ENCODE results near the gene IL12RB2. TPM values are rescaled to one million over a fixed set of nuclear protein-coding genes. Genes with fewer than 3 reads are reported as not detected.

The IL12RB2 gene
- total and polyA plus RNA-seq, 2 donors (not counting 1 experiment from before 2014, with no cell fraction given), result 0.67 TPM; not detected in 1

DNA sequence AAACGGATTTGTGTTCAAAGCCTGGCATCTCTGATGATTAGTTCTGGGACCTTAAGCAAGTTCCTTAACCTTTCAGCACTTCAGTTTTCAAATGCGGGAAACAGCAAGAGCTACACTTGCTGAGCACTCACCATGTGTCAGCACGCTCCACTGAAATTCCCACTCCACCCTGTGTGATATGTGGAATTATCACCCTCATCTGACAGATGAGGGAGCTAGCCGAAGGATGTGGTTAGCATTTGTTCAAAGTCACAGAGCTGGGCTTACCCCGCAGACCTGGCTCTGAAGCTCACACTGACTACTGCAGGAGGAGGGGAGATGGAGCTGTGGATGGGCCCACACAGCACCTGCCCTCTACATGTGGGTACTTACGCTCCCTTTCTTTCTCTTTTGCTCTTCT lies 29.1 kb downstream of the IL12RB2 start:
- H3K4me1 ChIP-seq (ENCODE audit: control insufficient read depth in 2 of 2, insufficient read depth in 2 of 2, low read length in 2 of 2), result peaks cover 43 to 51% of the 10 kb centered on the region in 2 donors
- H3K36me3 ChIP-seq (replicated peaks in 1 of 2; ENCODE audit: control extremely low read depth in 1 of 2, control insufficient read depth in 1 of 2, extremely low read depth in 1 of 2, insufficient read depth in 2 of 2, low read length in 1 of 2), result no peaks in the 10 kb centered on the region
- CTCF ChIA-PET, result no interaction called here
- intact Hi-C loops (cut with micrococcal nuclease), result no loop called here
- ATAC-seq (ENCODE audit: low read depth) (no peak), DNase-seq (no peak)
- TF ChIP-seq, protein P1, sequence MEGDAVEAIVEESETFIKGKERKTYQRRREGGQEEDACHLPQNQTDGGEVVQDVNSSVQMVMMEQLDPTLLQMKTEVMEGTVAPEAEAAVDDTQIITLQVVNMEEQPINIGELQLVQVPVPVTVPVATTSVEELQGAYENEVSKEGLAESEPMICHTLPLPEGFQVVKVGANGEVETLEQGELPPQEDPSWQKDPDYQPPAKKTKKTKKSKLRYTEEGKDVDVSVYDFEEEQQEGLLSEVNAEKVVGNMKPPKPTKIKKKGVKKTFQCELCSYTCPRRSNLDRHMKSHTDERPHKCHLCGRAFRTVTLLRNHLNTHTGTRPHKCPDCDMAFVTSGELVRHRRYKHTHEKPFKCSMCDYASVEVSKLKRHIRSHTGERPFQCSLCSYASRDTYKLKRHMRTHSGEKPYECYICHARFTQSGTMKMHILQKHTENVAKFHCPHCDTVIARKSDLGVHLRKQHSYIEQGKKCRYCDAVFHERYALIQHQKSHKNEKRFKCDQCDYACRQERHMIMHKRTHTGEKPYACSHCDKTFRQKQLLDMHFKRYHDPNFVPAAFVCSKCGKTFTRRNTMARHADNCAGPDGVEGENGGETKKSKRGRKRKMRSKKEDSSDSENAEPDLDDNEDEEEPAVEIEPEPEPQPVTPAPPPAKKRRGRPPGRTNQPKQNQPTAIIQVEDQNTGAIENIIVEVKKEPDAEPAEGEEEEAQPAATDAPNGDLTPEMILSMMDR (IDR thresholded peaks at IDR 0.05), result no peak
- TF ChIP-seq EZH2 (IDR thresholded peaks at IDR 0.05; ENCODE audit: borderline replicate concordance, insufficient read depth, low read depth, low read length, poor library complexity, severe bottlenecking), result no peak
- H3K9me3 Mint-ChIP-seq (ENCODE audit: insufficient read depth), result no peaks in the 10 kb centered on the region
- H3K4me1 Mint-ChIP-seq, result peaks cover 55% of the 10 kb centered on the region
- H3K27ac Mint-ChIP-seq, result no peak overlapping the region
- H3K9me3 ChIP-seq (ENCODE audit: control extremely low read depth in 1 of 3, control insufficient read depth in 2 of 3, insufficient read depth in 1 of 3, low read length in 2 of 3), result no peaks in the 10 kb centered on the region
- no peak overlapping the region for H3K4me2 ChIP-seq (replicated peaks; ENCODE audit: low read depth, low read length, poor library complexity, severe bottlenecking)
- no peak overlapping the region for H3K27ac ChIP-seq (ENCODE audit: low read length in 2 of 2)
- H3K79me2 ChIP-seq (ENCODE audit: control insufficient read depth, insufficient read depth, low read length), result no peaks in the 10 kb centered on the region
- H4K20me1 ChIP-seq (ENCODE audit: control insufficient read depth, insufficient read depth, low read length, poor library complexity, severe bottlenecking), result no peaks in the 10 kb centered on the region
- 84% methylated on average over 2 of the region's 6 CpGs for WGBS (ENCODE audit: insufficient coverage)
- peaks cover 4% of the 10 kb centered on the region for H3K27me3 Mint-ChIP-seq
- no peak overlapping the region for H3K9ac ChIP-seq (ENCODE audit: low read length)
- no peak overlapping the region for H3K4me3 ChIP-seq (ENCODE audit: control extremely low read depth in 1 of 5, extremely low read depth in 1 of 5, insufficient read depth in 1 of 5, low read depth in 2 of 5, low read length in 4 of 5)
- no peak overlapping the region for H3K4me3 Mint-ChIP-seq
- POLR2A ChIA-PET, result no interaction called here
- no peak overlapping the region for H2AFZ ChIP-seq (ENCODE audit: insufficient read depth, low read depth, low read length, poor library complexity, severe bottlenecking)
- no peaks in the 10 kb centered on the region for H3K27me3 ChIP-seq (replicated peaks in 1 of 4; ENCODE audit: control extremely low read depth in 1 of 4, control insufficient read depth in 3 of 4, insufficient read depth in 4 of 4, low read length in 3 of 4)

DNA sequence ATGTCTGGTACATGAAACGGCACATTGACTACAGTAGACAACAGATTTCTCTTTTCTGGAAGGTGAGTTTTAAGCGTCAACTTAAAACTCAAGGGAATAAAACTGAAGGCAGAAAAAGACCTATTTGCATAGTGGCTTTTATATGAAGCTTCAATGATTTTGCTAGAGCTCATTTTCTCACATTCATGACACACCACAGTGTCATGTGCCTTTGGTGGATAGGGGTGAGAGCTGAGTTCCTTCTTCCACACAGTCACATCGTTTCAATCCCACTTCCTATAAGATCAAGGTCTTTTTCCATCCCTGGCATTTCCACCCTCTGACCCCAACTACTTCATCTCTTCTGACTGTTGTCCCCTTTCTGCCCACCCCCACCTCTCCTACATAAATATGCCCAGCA lies 31.0 kb downstream of the IL12RB2 start:
- H3K27me3 Mint-ChIP-seq, result peaks cover 4% of the 10 kb centered on the region
- intact Hi-C loops (cut with micrococcal nuclease), result loop anchor here (1.0 kb wide), 1 partner anchor 92 kb away; the partner anchor contains the start of gene SERBP1
- POLR2A ChIA-PET, result no interaction called here
- Histone ChIP-seq H3K79me2 (ENCODE audit: control insufficient read depth, insufficient read depth, low read length) (no peaks in the 10 kb centered on the region), H3K36me3 (replicated peaks in 1 of 2; ENCODE audit: control extremely low read depth in 1 of 2, control insufficient read depth in 1 of 2, extremely low read depth in 1 of 2, insufficient read depth in 2 of 2, low read length in 1 of 2) (no peaks in the 10 kb centered on the region), H3K4me1 (ENCODE audit: control insufficient read depth in 2 of 2, insufficient read depth in 2 of 2, low read length in 2 of 2) (peaks cover 51 to 54% of the 10 kb centered on the region in 2 donors), H2AFZ (ENCODE audit: insufficient read depth, low read depth, low read length, poor library complexity, severe bottlenecking) (no peak overlapping the region), H3K4me3 (ENCODE audit: control extremely low read depth in 1 of 5, extremely low read depth in 1 of 5, insufficient read depth in 1 of 5, low read depth in 2 of 5, low read length in 4 of 5) (peak overlapping the region in 1 of 5 experiments; percentile 40), H3K4me2 (replicated peaks; ENCODE audit: low read depth, low read length, poor library complexity, severe bottlenecking) (peak overlapping the region; percentile 71), H3K9ac (ENCODE audit: low read length) (peak overlapping the region; percentile 16), H3K27ac (ENCODE audit: low read length in 2 of 2) (peak overlapping the region in 1 of 2 donors; percentile 43), H3K9me3 (ENCODE audit: control extremely low read depth in 1 of 3, control insufficient read depth in 2 of 3, insufficient read depth in 1 of 3, low read length in 2 of 3) (no peaks in the 10 kb centered on the region), H4K20me1 (ENCODE audit: control insufficient read depth, insufficient read depth, low read length, poor library complexity, severe bottlenecking) (no peaks in the 10 kb centered on the region), H3K27me3 (replicated peaks in 1 of 4; ENCODE audit: control extremely low read depth in 1 of 4, control insufficient read depth in 3 of 4, insufficient read depth in 4 of 4, low read length in 3 of 4) (no peaks in the 10 kb centered on the region)
- DNase-seq (peak; percentile 80), ATAC-seq (ENCODE audit: low read depth) (peak; percentile 88)
- no peak for TF ChIP-seq EZH2 (IDR thresholded peaks at IDR 0.05; ENCODE audit: borderline replicate concordance, insufficient read depth, low read depth, low read length, poor library complexity, severe bottlenecking)
- TF ChIP-seq, protein P1 (IDR thresholded peaks at IDR 0.05), result no peak
- peak overlapping the region; percentile 79 for H3K4me3 Mint-ChIP-seq
- H3K9me3 Mint-ChIP-seq (ENCODE audit: insufficient read depth), result no peaks in the 10 kb centered on the region
- CTCF ChIA-PET, result interaction anchor here (0.7 to 1.3 kb wide), 3 partner anchors 9 to 184 kb away, joined by 3 to 5 read pairs (median 3); no protein-coding TSS in a partner anchor
- WGBS (ENCODE audit: insufficient coverage), result no CpG with 5 or more reads among the region's 3 CpGs
- H3K4me1 Mint-ChIP-seq, result peaks cover 59% of the 10 kb centered on the region
- peak overlapping the region; percentile 61 for H3K27ac Mint-ChIP-seq
